K562 (cell line): ENCODE data around the gene MYL12B. TPM values are rescaled to one million over a fixed set of nuclear protein-coding genes. Genes with fewer than 3 reads are reported as not detected.

Source experiments
- ATAC-seq: fragments of 200-7000 bp; cut with Tn5 transposase; 3 replicates; pipeline ENCODE4 v1.9.1; 2020; ENCODE audit warnings: moderate library complexity
- BruUV-seq: library from RNA; stranded (reverse); fragments of 400-500 nt; replicated peaks from 2 replicates; lab custom pipeline; 2021; lab: Mats Ljungman, UMichigan
- CTCF ChIA-PET: fragments of 300-600 bp; formaldehyde crosslinking; extraction: SDS; loops from one replicate; lab custom pipeline; 2021; ENCODE audit warnings: low intra/inter-chr PET ratio; lab: Yijun Ruan, JAX
- POLR2A ChIA-PET: fragments of 300-600, 350-650 bp; sonication (Branson Sonifier 250); formaldehyde crosslinking; extraction: SDS; loops from one replicate; lab custom pipeline; 2021; ENCODE audit warnings: antibody characterized with exemption, inconsistent platforms; lab: Yijun Ruan, JAX
- DNase-seq, 4 experiments: peaks; one replicate each; pipeline versions ENCODE4 v3.0.0 to v3.0.0-alpha.2; 2011 to 2018; ENCODE audit warnings: low spot score in 3 of 4, mixed read lengths in 3 of 4; ENCODE audit errors: extremely low read depth in 1 of 4
- FAIRE-seq: peaks from 2 replicates; lab custom pipeline; 2011; peaks lifted over from hg19 to GRCh38; lab: Jason Lieb, UNC
- H2AFZ ChIP-seq: 2 replicates; pipeline ENCODE4 v1.6.0; 2011; ENCODE audit warnings: low read depth, low read length, control low read depth, inconsistent platforms
- H3K27ac ChIP-seq: fragments of 200-600 bp; 3 replicates; pipeline ENCODE4 v1.8.0; 2011; ENCODE audit warnings: low read depth, mild to moderate bottlenecking, control low read depth, inconsistent platforms, low read length, moderate library complexity, mixed read lengths; ENCODE audit errors: extremely low read depth
- H3K27me3 ChIP-seq, 2 experiments: fragments of 300-600 bp in 1 of 2; 2 replicates in 1 of 2; 3 replicates in 1 of 2; pipeline versions ENCODE4 v1.6.0 to v1.8.0; 2011; ENCODE audit warnings: inconsistent platforms in 2 of 2, low read length in 2 of 2, mild to moderate bottlenecking in 1 of 2, mixed read lengths in 1 of 2, moderate library complexity in 1 of 2; ENCODE audit not compliant: control insufficient read depth in 2 of 2, insufficient read depth in 2 of 2
- H3K36me3 ChIP-seq: fragments of 300-600 bp; 3 replicates; pipeline ENCODE4 v1.8.0; 2011; ENCODE audit warnings: mild to moderate bottlenecking, low read length, inconsistent platforms; ENCODE audit not compliant: control insufficient read depth, insufficient read depth
- H3K4me1 ChIP-seq, 2 experiments: fragments of 200-600 bp in 1 of 2; replicated peaks in 1 of 2; 2 replicates in 1 of 2; 3 replicates in 1 of 2; pipeline versions ENCODE4 v1.5.1 to v1.8.0; 2011; ENCODE audit warnings: inconsistent platforms in 2 of 2, low read length in 2 of 2, mild to moderate bottlenecking in 1 of 2, mixed read lengths in 1 of 2, moderate library complexity in 1 of 2; ENCODE audit not compliant: control insufficient read depth in 2 of 2, insufficient read depth in 2 of 2
- H3K4me2 ChIP-seq: 2 replicates; pipeline ENCODE4 v1.6.1; 2011; ENCODE audit warnings: low read length, control low read depth, inconsistent platforms, mixed read lengths; ENCODE audit not compliant: insufficient read depth
- H3K4me3 ChIP-seq: fragments of 200-600 bp; sonication (generic), shearing (Covaris generic); 2 replicates; pipeline ENCODE4 v1.5.1; 2016; ENCODE audit warnings: control low read depth, inconsistent platforms
- H3K79me2 ChIP-seq: fragments of 200-600 bp; 3 replicates; pipeline ENCODE4 v1.8.0; 2011; ENCODE audit warnings: low read length, inconsistent platforms; ENCODE audit not compliant: control insufficient read depth, insufficient read depth
- H3K9ac ChIP-seq, 2 experiments: 2 replicates each; pipeline versions ENCODE4 v1.6.0 to v1.6.1; 2011; ENCODE audit warnings: low read depth in 2 of 2, low read length in 2 of 2, control low read depth in 1 of 2, inconsistent platforms in 1 of 2, mild to moderate bottlenecking in 1 of 2, mixed read lengths in 1 of 2; ENCODE audit not compliant: insufficient read depth in 1 of 2
- H3K9me1 ChIP-seq: one replicate; pipeline ENCODE4 v1.6.0; 2011; ENCODE audit warnings: inconsistent platforms, mild to moderate bottlenecking, low read length, moderate library complexity; ENCODE audit not compliant: control insufficient read depth, insufficient read depth
- H3K9me3 ChIP-seq: replicated peaks from 2 replicates; pipeline ENCODE4 v1.5.1; 2011; ENCODE audit warnings: low read depth, low read length, inconsistent platforms; ENCODE audit not compliant: control insufficient read depth, insufficient read depth
- H4K20me1 ChIP-seq: replicated peaks from 2 replicates; pipeline ENCODE4 v1.6.1; 2011; ENCODE audit warnings: low read length, inconsistent platforms, mixed read lengths; ENCODE audit not compliant: control insufficient read depth, insufficient read depth
- BRF1 ChIP-seq: IDR thresholded peaks from 3 replicates; pipeline ENCODE4 v1.6.1; 2011; ENCODE audit warnings: borderline replicate concordance, mild to moderate bottlenecking; ENCODE audit not compliant: insufficient read length; ENCODE audit errors: extremely low read depth
- HDAC3 ChIP-seq: fragments of 450-650 bp; IDR thresholded peaks from 2 replicates; pipeline ENCODE4 v1.6.1; 2018; ENCODE audit warnings: borderline replicate concordance, mild to moderate bottlenecking, moderate library complexity; ENCODE audit not compliant: partially characterized antibody
- IFI16 ChIP-seq: fragments of 250-450 bp; sonication (Bioruptor Pico); IDR thresholded peaks from 2 replicates; pipeline ENCODE4 v2.1.2; 2022; ENCODE audit warnings: mild to moderate bottlenecking, inconsistent platforms
- MGA ChIP-seq: fragments of 450-650 bp; IDR thresholded peaks from 2 replicates; pipeline ENCODE4 v1.6.1; 2016; ENCODE audit warnings: mild to moderate bottlenecking, moderate library complexity
- RBFOX2 ChIP-seq: fragments of 200-400 bp; formaldehyde crosslinking; IDR thresholded peaks from 2 replicates; pipeline ENCODE4 v1.6.1; 2017; ENCODE audit warnings: low read depth, mild to moderate bottlenecking, low read length, moderate library complexity
- SREBF1 ChIP-seq: fragments of 150-350 bp; IDR thresholded peaks from 2 replicates; pipeline ENCODE4 v1.6.1; 2014; ENCODE audit warnings: antibody characterized with exemption, low read depth, low read length, borderline replicate concordance
- ZNF316 ChIP-seq: fragments of 450-650 bp; IDR thresholded peaks from 2 replicates; pipeline ENCODE4 v1.6.1; 2016
- WGBS: fragments of 100-300 bp; shearing (Covaris generic); methylation state at CpG from one replicate; pipeline ENCODE4 v1.1.6; 2016; ENCODE audit warnings: low coverage, mixed read lengths; ENCODE audit not compliant: insufficient coverage; ENCODE audit errors: missing lambda C conversion rate; 5-methylcytosine and 5-hydroxymethylcytosine counted together
- in situ Hi-C: fragments of 300-500 bp; cut with MboI; formaldehyde crosslinking; loops from 4 replicates; pipeline ENCODE4 v1.15.0; 2018; ENCODE audit warnings: inconsistent platforms, mixed read lengths
- intact Hi-C: fragments of 100-400 bp; cut with micrococcal nuclease; formaldehyde crosslinking; loops from 2 replicates; pipeline ENCODE4 v1.14.2; 2022
- polyA plus RNA-seq, 8 experiments: library from polyadenylated mRNA; depleted of rRNA in 4 of 8; stranded (reverse) in 5 of 8; unstranded in 3 of 8; fragments of >200 nt; fragmentation: Nextera tagmentation in 2 of 8; fragmentation: Illumina TruSeq in 1 of 8; extraction: Ambion mirVana in 2 of 8; extraction: Trizol in 1 of 8; gene quantifications; 2 replicates each; pipeline versions ENCODE4 v1.2.1 to v1.2.3, GENCODE V29; 2011 to 2014; ENCODE audit warnings: inconsistent platforms in 1 of 8, missing spikeins in 1 of 8
- total RNA-seq, 7 experiments: library from RNA; depleted of rRNA in 6 of 7; stranded (reverse); fragments of >200 nt in 6 of 7; fragmentation: Illumina TruSeq in 2 of 7; extraction: Trizol in 2 of 7; gene quantifications; 2 replicates each; pipeline versions ENCODE4 v1.2.1 to v1.2.3, GENCODE V29; 2011 to 2021; ENCODE audit warnings: low replicate concordance in 1 of 7
- TF ChIP-seq, protein P1 (sequence below): IDR thresholded peaks from 3 replicates; pipeline ENCODE4 v1.6.1; 2011; ENCODE audit warnings: borderline replicate concordance, mild to moderate bottlenecking; ENCODE audit not compliant: insufficient read length, insufficient read depth

The MYL12B gene
- total and polyA plus RNA-seq, 9 of the 15 experiments (the other 6 are each of a cell fraction or from before 2014, with no cell fraction given), result 220 to 995 (median 463) TPM

DNA sequence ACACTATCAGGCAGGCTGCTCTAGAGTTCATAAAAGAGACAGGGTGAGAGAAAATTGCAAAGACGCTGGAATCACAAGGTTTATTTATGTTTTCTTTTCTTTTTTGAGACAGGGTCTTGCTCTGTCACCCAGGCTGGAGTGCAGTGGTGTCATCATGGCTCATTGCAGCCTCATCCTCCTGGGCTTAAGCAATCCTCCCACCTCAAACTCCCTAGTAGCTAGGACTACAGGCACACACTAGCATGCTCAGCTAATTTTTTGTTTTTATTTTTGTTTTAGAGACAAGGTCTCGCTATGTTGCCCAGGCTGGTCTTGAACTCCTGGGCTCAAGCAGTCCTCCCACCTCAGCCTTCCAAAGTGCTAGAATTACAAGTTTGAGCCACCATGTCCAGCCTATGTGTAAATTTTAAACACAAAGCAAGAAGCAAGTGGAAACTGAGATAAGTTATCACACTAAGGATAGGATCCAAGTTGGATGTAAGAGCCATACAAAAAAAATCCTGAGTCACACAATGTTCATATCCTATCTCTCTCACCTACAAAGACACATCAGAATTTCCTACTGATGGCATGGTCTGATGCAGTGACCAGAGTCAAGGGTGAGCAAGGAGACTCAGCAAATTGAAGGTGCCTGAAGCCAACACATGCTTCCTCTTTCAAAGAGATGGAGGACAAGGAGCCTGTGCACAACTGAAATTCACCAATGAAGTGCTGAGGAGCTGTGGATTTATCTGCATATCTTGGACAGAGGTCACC is 31.4 kb downstream of the MYL12B start:
- no peak for ATAC-seq
- intact Hi-C loops (no loop called here), in situ Hi-C loops (no loop called here)
- Histone ChIP-seq H3K36me3 (no peaks in the 10 kb centered on the region), H3K9me3 (no peaks in the 10 kb centered on the region), H3K27ac (peak overlapping the region; percentile 1; the same call in 1 of the 3 replicates), H3K9me1 (no peaks in the 10 kb centered on the region), H3K4me1 (peaks cover 8 to 21% of the 10 kb centered on the region in 2 experiments; a peak in 4 of 5 replicates), H2AFZ (0 out of 2 replicates have a peak overlapping the region, but pooled peaks have one; percentile 3), H3K27me3 (no peaks in the 10 kb centered on the region), H3K9ac (no peak overlapping the region), H4K20me1 (no peaks in the 10 kb centered on the region), H3K4me3 (no peak overlapping the region), H3K4me2 (no peak overlapping the region), H3K79me2 (peaks cover 6% of the 10 kb centered on the region; the same call in 1 of the 3 replicates)
- DNase-seq, result peak in 2 of 4 experiments; percentile 4 to 65
- POLR2A ChIA-PET, result interaction anchor here (0.6 to 2.3 kb wide), 5 partner anchors 8 to 289 kb away, joined by 3 to 7 read pairs (median 3); partner anchors contain the start of gene TGIF1
- FAIRE-seq, result no peak
- 18% methylated on average over 2 of the region's 2 CpGs for WGBS
- CTCF ChIA-PET, result no interaction called here
- no TSS peak for BruUV-seq
- TF ChIP-seq ZNF316, result peak; percentile 57; the same call in 1 of the 2 replicates
- no peak for TF ChIP-seq RBFOX2
- TF ChIP-seq HDAC3, result no peak
- TF ChIP-seq IFI16, result no peak
- TF ChIP-seq MGA, result no peak
- no peak for TF ChIP-seq BRF1
- TF ChIP-seq, protein P1, sequence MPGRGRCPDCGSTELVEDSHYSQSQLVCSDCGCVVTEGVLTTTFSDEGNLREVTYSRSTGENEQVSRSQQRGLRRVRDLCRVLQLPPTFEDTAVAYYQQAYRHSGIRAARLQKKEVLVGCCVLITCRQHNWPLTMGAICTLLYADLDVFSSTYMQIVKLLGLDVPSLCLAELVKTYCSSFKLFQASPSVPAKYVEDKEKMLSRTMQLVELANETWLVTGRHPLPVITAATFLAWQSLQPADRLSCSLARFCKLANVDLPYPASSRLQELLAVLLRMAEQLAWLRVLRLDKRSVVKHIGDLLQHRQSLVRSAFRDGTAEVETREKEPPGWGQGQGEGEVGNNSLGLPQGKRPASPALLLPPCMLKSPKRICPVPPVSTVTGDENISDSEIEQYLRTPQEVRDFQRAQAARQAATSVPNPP, result no peak
- no peak for TF ChIP-seq SREBF1
